H54 (cell line): Measurements from ENCODE around the gene NUCB2.
"Not testable (repeated sequence)": the region's sequence is repeated elsewhere in the genome, so short reads cannot be mapped to it uniquely, and the experiment has no call there.

Experiments
- DNase-seq: peaks from one replicate; pipeline ENCODE4 v3.0.0; 2011; ENCODE audit warnings: low spot score, mixed read lengths; ENCODE audit not compliant: insufficient read length
- FAIRE-seq: peaks from 3 replicates; lab custom pipeline; 2011; peaks lifted over from hg19 to GRCh38; lab: Jason Lieb, UNC
- POLR2A ChIP-seq: IDR thresholded peaks from 2 replicates; pipeline ENCODE4 v1.6.1; 2011; ENCODE audit warnings: low read depth, mild to moderate bottlenecking, low read length

The NUCB2 gene

GRCh38 chr11:17276236-17277023 is at the start of gene NUCB2:
TSS of gene NUCB2 (plus strand) at chr11:17276739. CDS start at chr11:17295324, 18,585 bp downstream.
- peak; percentile 82 for TF ChIP-seq POLR2A
- DNase-seq (peak; percentile 91), FAIRE-seq (no peak)

DNA sequence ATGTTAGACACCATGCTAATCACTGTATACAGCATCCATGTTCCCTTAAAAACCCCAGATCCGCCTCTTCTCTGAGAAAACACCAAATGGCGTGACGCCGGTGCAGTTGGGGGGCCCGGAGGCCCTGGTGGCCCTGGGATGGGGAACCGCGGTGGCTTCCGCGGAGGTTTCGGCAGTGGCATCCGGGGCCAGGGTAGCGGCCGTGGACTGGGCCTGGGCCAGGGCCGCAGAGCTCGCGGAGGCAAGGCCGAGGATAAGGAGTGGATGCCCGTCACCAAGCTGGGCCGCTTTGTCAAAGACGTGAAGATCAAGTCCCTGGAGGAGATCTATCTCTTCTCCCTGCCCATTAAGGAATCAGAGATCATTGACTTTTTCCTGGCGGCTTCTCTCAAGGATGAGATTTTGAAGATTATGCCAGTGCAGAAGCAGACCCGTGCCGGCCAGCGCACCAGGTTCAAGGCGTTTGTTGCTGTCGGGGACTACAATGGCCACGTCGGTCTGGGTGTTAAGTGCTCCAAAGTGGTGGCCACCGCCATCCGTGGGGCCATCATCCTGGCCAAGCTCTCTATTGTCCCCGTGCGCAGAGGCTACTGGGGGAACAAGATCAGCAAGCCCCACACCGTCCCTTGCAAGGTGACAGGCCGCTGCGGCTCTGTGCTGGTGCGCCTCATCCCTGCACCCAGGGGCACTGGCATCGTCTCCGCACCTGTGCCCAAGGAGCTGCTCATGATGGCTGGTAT is 48.2 kb upstream of the NUCB2 start:
- FAIRE-seq, DNase-seq: not testable (repeated sequence)

GRCh38 chr11:17229481-17230152 is 46.9 kb upstream of the NUCB2 start:
- no peak for TF ChIP-seq POLR2A
- no peak for DNase-seq
- FAIRE-seq, result no peak

- DNase-seq (no peak), FAIRE-seq (no peak)
- TF ChIP-seq POLR2A, result no peak
These were observed 45.4 kb upstream of the NUCB2 start for GRCh38 chr11:17230867-17231851.

DNA sequence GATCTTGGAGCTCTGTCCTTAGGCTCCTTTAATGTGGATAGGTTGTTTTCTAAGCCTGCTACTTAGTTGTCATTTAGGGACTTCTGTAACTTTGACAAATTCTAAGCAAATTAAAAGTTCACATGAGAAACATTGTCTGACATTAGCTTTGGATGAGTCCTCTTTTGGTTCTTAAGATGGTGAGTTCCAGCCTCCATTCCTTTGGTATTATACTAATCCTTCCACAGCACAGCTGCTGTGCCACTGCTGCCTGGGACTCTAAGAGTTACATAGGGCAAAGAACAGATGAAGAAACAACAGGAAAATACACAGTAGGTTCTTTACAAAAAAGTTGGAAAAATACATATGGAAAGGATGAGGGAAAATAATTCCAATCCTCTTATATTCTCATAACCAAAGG is 43.4 kb upstream of the NUCB2 start:
- DNase-seq (no peak), FAIRE-seq (no peak)
- no peak for TF ChIP-seq POLR2A

- TF ChIP-seq POLR2A, result no peak
- FAIRE-seq (no peak), DNase-seq (no peak)
These were observed 38.2 kb upstream of the NUCB2 start for GRCh38 chr11:17238377-17238776.

- DNase-seq, FAIRE-seq: not testable (repeated sequence)
These were observed 36.6 kb upstream of the NUCB2 start for GRCh38 chr11:17239927-17240326.

DNA sequence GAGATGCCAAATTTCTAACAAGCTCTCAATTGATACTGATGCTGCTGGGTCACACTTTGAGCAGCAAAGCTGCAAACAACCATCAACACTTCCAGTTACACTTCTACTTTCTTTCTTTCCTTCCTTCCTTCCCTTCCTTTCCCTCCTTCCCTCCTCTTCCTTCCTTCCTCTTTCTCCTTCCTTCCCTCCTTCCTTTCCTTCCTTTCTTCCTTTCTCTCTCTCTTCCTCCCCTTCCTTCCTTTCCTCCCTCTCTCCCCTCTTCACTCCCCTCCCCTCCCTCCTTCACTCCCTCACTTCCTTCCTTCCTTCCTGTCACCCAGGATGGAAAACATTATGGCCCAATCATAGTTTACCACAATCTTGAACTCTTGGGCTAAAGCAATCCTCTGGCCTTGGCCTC is 35.8 kb upstream of the NUCB2 start:
- FAIRE-seq, result no peak
- TF ChIP-seq POLR2A, result no peak
- DNase-seq, result no peak

DNA sequence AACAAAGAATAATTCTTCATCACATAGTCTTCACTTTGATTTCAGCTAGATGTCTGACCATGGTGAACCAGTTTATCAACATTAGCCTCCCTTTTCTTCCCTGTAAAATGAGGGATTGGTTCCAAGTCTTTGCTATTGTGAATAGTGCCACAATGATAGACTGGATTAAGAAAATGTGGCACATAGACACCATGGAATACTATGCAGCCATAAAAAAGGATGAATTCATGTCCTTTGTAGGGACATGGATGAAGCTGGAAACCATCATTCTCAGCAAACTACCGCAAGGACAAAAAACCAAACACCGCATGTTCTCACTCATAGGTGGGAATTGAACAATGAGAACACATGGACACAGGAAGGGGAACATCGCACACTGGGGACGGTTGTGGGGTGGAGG is 33.6 kb upstream of the NUCB2 start:
- FAIRE-seq, DNase-seq: not testable (repeated sequence)

- FAIRE-seq, result no peak
- TF ChIP-seq POLR2A, result no peak
- no peak for DNase-seq
These were observed 32.5 kb upstream of the NUCB2 start for GRCh38 chr11:17244046-17244445.

DNA sequence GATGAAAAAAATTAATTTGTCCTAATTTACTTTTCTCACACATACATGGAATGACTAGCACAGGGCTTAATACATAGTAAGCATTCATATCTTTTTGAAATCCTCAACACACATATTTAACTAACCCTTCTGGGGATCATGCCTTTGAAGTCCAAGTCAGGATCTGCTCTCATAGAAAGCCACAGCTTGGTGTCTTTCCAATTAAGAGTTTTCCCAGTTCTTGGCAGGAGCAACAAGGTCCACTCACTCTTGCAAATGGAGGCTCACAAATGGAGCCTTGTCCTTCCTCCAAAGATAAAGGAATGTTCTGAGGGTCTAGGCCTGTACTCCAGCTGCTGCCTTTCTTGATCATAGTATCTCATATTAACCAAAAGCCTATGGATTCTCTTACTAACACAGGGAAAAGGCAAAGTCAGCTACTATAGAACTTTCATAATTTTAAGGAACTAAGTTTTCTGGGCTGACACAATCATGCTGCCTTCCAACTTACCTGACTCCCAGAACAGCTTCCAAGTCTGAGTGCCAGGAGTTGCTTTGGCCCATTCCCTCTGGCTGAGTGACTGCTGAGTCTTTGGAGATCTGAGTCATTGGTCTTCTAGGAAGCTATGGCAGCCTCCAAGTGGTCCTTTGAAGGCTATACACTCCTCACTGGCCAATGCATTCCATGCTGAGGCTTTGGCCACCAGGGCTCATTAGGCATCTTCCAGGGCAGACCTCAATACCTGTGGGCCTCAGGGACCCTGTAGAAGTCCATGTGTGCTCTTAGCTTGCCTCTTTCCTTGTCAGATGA is 25.8 kb upstream of the NUCB2 start:
- TF ChIP-seq POLR2A, result no peak
- DNase-seq, result no peak
- FAIRE-seq, result no peak

GRCh38 chr11:17252704-17253103 is 23.8 kb upstream of the NUCB2 start:
- no peak for TF ChIP-seq POLR2A
- DNase-seq (no peak), FAIRE-seq (no peak)
